ENCODE measurements around the gene ZNF135. TPM values are rescaled to one million over a fixed set of nuclear protein-coding genes. Genes with fewer than 3 reads are reported as not detected.

The ZNF135 gene
- not detected in 2 replicates for total RNA-seq

DNA sequence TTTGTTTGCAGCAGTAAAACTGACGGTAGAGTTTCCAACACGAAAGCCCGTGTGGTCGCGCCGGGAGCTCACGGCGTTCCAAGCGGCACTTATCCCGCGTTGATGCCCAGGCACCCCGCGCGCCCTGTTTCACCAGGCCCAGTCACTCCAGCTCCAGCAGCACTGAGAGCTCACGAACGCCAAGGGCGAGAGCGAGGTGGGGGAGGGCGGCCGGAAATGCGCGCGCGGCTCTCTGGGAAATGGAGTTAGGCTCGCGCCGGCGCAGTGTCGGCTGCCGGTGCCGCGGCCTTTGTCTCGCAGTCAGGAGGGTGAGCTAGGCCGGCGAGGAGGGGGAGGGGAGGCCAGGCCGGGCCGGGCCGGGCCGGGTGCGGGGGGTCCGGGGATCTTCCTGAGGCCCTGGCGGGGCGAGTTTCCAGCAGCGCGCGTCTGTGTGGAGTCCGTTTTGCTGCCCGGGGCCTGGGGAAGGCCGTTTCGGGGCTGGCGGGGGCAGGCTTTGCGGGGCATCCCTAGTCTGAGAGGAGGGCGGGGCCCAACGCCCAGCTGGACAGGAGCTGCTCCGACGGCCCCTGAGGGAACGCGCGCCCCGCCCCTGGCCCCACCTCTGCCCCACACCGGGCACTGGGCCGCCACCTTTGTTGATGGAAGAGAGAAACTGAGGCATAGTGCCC lies at the start of gene ZNF135:
Gene ZNF135 (plus strand): TSS at position 280 of the 668 bp plus-strand sequence. CDS start 721 bp downstream, outside the sequence.
- Mint-ChIP-seq H3K9me3 (peaks cover 65% of the 10 kb centered on the region), H3K4me3 (ENCODE audit: low read depth) (peak within 1 kb of the TSS; percentile 21), H3K36me3 (ENCODE audit: low read depth) (peaks cover 14% of the 10 kb centered on the region), H3K27me3 (ENCODE audit: low read depth) (no peaks in the 10 kb centered on the region), H3K4me1 (ENCODE audit: low read depth) (no peaks in the 10 kb centered on the region), H3K27ac (no peak within 1 kb of the TSS)
- DNase-seq (ENCODE audit: low spot score), result no peak
- intact Hi-C loops (cut with micrococcal nuclease), result no loop called here

- H3K4me3 Mint-ChIP-seq (ENCODE audit: low read depth), result peak overlapping the region; percentile 77
- H3K27ac Mint-ChIP-seq, result no peak overlapping the region
- no peak for DNase-seq (ENCODE audit: low spot score)
- H3K4me1 Mint-ChIP-seq (ENCODE audit: low read depth), result peaks cover 6% of the 10 kb centered on the region
- intact Hi-C loops (cut with micrococcal nuclease), result no loop called here
- no peaks in the 10 kb centered on the region for H3K27me3 Mint-ChIP-seq (ENCODE audit: low read depth)
- peaks cover 40% of the 10 kb centered on the region for H3K36me3 Mint-ChIP-seq (ENCODE audit: low read depth)
- H3K9me3 Mint-ChIP-seq, result peaks cover 68% of the 10 kb centered on the region
Observed at GRCh38 chr19:58009301-58009665, 49.8 kb upstream of the ZNF135 start.

DNA sequence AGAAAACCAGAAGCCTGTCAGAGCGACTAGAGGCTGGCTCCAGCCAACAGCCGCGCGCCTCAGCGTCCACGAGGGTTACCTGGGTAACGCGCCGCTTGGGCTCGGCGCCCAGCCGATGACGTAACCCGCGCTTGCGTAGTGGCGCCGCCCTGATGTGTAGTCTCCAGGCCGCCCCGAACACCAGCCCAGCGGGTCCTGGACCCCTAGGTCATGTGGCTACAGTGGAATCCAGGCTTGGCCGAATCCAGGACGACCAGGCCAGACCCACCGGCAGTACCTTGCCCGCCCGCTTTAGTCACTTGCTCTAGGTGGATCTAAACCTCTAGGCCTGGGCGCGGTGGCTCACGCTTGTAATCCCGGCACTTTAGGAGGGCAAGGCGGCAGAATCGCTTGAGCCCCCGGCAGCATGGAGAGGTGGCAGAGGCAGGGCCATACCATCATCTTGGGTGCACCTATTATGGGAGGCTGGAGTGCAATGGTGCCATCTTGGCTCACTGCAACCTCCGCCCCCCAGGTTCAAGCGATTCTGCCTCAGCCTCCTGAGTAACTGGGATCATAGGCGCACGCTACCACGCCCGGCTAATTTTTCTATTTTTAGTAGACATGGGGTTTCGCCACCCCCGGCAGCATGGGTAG lies 49.3 kb upstream of the ZNF135 start:
- Mint-ChIP-seq H3K27me3 (ENCODE audit: low read depth) (no peaks in the 10 kb centered on the region), H3K4me3 (ENCODE audit: low read depth) (peak overlapping the region; percentile 77), H3K4me1 (ENCODE audit: low read depth) (peaks cover 2% of the 10 kb centered on the region), H3K36me3 (ENCODE audit: low read depth) (peaks cover 35% of the 10 kb centered on the region), H3K9me3 (peaks cover 65% of the 10 kb centered on the region), H3K27ac (no peak overlapping the region)
- intact Hi-C loops (cut with micrococcal nuclease), result no loop called here
- peak; percentile 65 for DNase-seq (ENCODE audit: low spot score)

DNA sequence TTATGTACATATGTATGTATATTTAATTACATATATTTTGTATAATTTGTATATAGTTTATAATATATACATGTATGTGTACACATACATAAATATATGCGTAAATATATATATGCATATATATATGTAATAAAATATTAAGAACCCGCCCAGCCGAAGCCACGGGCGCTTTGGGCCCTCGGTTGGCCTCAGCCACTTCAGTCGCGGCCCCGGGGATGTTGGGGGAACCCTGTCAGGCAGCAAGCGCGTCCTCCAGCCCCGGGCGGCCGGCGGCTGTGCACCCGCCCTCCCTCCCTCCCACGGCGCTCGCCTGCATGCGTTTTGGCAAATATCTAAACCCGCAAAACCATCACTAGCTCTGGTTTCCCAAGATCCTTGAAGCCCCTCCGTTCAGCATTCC lies 48.6 kb upstream of the ZNF135 start:
- H3K27me3 Mint-ChIP-seq (ENCODE audit: low read depth), result no peaks in the 10 kb centered on the region
- peaks cover 61% of the 10 kb centered on the region for H3K9me3 Mint-ChIP-seq
- H3K36me3 Mint-ChIP-seq (ENCODE audit: low read depth), result peaks cover 28% of the 10 kb centered on the region

GRCh38 chr19:58014141-58014540 lies 44.9 kb upstream of the ZNF135 start:
- intact Hi-C loops (cut with micrococcal nuclease), result no loop called here
- no peak overlapping the region for H3K4me3 Mint-ChIP-seq (ENCODE audit: low read depth)
- DNase-seq (ENCODE audit: low spot score), result no peak
- no peaks in the 10 kb centered on the region for H3K27me3 Mint-ChIP-seq (ENCODE audit: low read depth)
- H3K9me3 Mint-ChIP-seq, result peaks cover 48% of the 10 kb centered on the region
- no peaks in the 10 kb centered on the region for H3K4me1 Mint-ChIP-seq (ENCODE audit: low read depth)
- H3K27ac Mint-ChIP-seq, result no peak overlapping the region
- no peaks in the 10 kb centered on the region for H3K36me3 Mint-ChIP-seq (ENCODE audit: low read depth)

More for the DNA sequence above, 48.6 kb upstream of the ZNF135 start:
- no peak overlapping the region for H3K27ac Mint-ChIP-seq
- intact Hi-C loops (cut with micrococcal nuclease), result no loop called here
- H3K4me3 Mint-ChIP-seq (ENCODE audit: low read depth), result no peak overlapping the region
- DNase-seq (ENCODE audit: low spot score), result no peak
- H3K4me1 Mint-ChIP-seq (ENCODE audit: low read depth), result peaks cover 2% of the 10 kb centered on the region

DNA sequence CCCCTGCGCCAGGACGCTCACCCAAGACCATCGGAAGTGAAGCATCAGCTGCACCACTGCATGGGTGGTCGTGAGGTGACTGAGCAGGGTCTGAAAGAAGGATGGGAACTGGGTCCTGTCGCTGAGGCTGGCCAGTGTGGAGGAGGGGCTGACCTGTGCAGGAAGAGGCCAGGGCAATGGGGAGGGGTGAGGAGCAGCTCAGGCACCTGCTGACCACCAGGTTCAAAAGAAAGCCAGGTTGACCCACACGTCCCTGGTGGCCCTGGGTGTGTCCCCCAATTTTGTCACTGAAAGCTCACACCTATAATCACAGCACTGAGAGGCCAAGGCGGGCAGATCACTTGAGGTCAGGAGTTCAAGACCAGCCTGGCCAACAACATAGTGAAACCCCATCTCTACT lies 39.0 kb upstream of the ZNF135 start:
- Mint-ChIP-seq H3K9me3 (peaks cover 51% of the 10 kb centered on the region), H3K36me3 (ENCODE audit: low read depth) (peaks cover 3% of the 10 kb centered on the region), H3K27me3 (ENCODE audit: low read depth) (no peaks in the 10 kb centered on the region), H3K27ac (no peak overlapping the region), H3K4me3 (ENCODE audit: low read depth) (no peak overlapping the region), H3K4me1 (ENCODE audit: low read depth) (no peaks in the 10 kb centered on the region)
- intact Hi-C loops (cut with micrococcal nuclease), result no loop called here
- no peak for DNase-seq (ENCODE audit: low spot score)

DNA sequence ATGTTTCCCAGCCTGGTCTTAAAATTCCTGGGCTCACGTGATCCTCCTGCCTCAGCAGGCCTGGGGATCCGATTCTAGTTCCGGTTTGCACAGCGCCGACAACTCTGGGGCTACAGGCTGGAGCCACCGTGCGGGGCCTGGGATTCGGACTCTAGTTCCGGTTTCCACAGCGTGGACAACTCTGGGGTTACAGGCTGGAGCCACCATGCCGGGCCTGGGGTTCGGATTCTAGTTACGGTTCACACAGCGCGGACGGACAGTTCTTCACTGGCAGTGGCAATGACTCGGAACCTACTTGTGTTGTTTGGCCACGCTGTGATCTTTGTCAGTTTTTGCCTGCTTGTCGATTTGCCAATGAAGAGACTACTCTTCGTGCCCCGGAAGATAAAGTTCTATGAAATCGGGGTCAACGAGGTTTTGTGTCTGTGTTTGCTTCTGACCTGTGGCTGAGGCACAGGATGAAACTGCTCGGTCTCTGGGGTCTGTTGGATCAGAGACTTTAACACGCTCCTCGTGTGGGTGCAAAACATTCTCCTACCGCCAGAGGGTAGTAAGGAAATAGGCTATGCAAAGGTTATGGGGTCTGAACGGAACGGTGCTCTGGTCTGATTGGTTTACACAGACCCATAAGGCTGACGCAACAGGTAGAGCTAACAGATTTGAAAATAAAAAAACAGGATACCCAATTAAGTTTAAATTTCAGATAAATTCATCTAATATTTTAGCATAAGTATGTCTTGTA lies 37.4 kb upstream of the ZNF135 start:
- Mint-ChIP-seq H3K27ac (no peak overlapping the region), H3K27me3 (ENCODE audit: low read depth) (no peaks in the 10 kb centered on the region), H3K36me3 (ENCODE audit: low read depth) (peaks cover 3% of the 10 kb centered on the region), H3K4me1 (ENCODE audit: low read depth) (no peaks in the 10 kb centered on the region), H3K9me3 (peaks cover 56% of the 10 kb centered on the region), H3K4me3 (ENCODE audit: low read depth) (no peak overlapping the region)
- no peak for DNase-seq (ENCODE audit: low spot score)
- intact Hi-C loops (cut with micrococcal nuclease), result no loop called here

GRCh38 chr19:58022283-58022660 lies 36.8 kb upstream of the ZNF135 start:
- Mint-ChIP-seq H3K36me3 (ENCODE audit: low read depth) (peaks cover 3% of the 10 kb centered on the region), H3K27ac (no peak overlapping the region), H3K4me3 (ENCODE audit: low read depth) (no peak overlapping the region), H3K9me3 (peaks cover 61% of the 10 kb centered on the region), H3K4me1 (ENCODE audit: low read depth) (no peaks in the 10 kb centered on the region), H3K27me3 (ENCODE audit: low read depth) (no peaks in the 10 kb centered on the region)
- no peak for DNase-seq (ENCODE audit: low spot score)
- intact Hi-C loops (cut with micrococcal nuclease), result no loop called here

DNA sequence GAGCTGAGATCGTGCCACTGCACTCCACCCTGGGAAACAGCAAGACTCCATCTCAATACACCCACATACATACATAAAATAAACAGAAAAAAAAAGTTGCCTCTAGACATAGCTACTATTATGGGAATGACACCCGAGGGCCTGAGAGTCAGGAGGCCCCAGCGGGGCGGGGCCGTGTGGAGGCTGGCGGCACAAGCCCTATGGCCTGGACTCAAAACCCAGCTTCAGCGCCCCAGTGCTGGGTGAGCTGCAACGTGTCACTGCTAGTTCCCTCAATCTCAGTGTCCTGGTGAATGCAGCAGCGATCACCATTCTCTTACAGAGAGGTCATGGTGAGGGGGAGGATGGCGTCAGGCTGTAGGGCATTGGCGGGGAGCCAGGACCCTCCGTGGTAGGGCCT lies 34.4 kb upstream of the ZNF135 start:
- Mint-ChIP-seq H3K9me3 (peaks cover 68% of the 10 kb centered on the region), H3K27me3 (ENCODE audit: low read depth) (no peaks in the 10 kb centered on the region), H3K36me3 (ENCODE audit: low read depth) (peaks cover 3% of the 10 kb centered on the region), H3K4me3 (ENCODE audit: low read depth) (no peak overlapping the region), H3K4me1 (ENCODE audit: low read depth) (no peaks in the 10 kb centered on the region), H3K27ac (no peak overlapping the region)
- intact Hi-C loops (cut with micrococcal nuclease), result no loop called here
- DNase-seq (ENCODE audit: low spot score), result no peak

GRCh38 chr19:58033741-58034476 lies 25.2 kb upstream of the ZNF135 start, which contains the start of gene ZSCAN1:
ZSCAN1 (plus strand) TSS chr19:58034025; CDS start chr19:58037837, 3,812 bp downstream.
- H3K36me3 Mint-ChIP-seq (ENCODE audit: low read depth), result peaks cover 10% of the 10 kb centered on the region
- no peak within 1 kb of the TSS for H3K27ac Mint-ChIP-seq
- no peaks in the 10 kb centered on the region for H3K4me1 Mint-ChIP-seq (ENCODE audit: low read depth)
- intact Hi-C loops (cut with micrococcal nuclease), result no loop called here
- no peak for DNase-seq (ENCODE audit: low spot score)
- peaks cover 48% of the 10 kb centered on the region for H3K9me3 Mint-ChIP-seq
- no peaks in the 10 kb centered on the region for H3K27me3 Mint-ChIP-seq (ENCODE audit: low read depth)
- H3K4me3 Mint-ChIP-seq (ENCODE audit: low read depth), result no peak within 1 kb of the TSS

GRCh38 chr19:58034477-58034793 lies 24.6 kb upstream of the ZNF135 start:
- H3K27ac Mint-ChIP-seq, result no peak overlapping the region
- no peak for DNase-seq (ENCODE audit: low spot score)
- no peaks in the 10 kb centered on the region for H3K4me1 Mint-ChIP-seq (ENCODE audit: low read depth)
- peaks cover 10% of the 10 kb centered on the region for H3K36me3 Mint-ChIP-seq (ENCODE audit: low read depth)
- intact Hi-C loops (cut with micrococcal nuclease), result no loop called here
- no peaks in the 10 kb centered on the region for H3K27me3 Mint-ChIP-seq (ENCODE audit: low read depth)
- H3K9me3 Mint-ChIP-seq, result peaks cover 43% of the 10 kb centered on the region
- no peak overlapping the region for H3K4me3 Mint-ChIP-seq (ENCODE audit: low read depth)

DNA sequence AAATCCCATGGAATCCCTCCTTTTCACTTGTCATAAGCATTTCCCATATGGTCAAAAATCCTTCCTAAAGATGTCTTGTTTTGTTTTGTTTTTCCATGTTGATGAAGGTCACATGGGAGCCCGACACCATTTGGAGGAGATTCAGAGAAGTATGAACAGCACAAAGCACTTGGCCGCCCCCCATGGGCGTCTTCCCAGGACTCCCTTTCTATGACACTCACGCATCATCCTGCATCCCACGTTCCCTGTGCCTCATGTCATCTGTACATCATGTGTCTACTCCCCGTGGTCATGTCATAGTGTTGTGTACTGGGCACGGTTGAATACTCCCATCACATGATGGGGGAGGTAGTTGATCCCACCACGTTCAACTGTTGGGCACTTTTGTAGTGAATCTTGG lies 23.2 kb upstream of the ZNF135 start:
- peaks cover 10% of the 10 kb centered on the region for H3K36me3 Mint-ChIP-seq (ENCODE audit: low read depth)
- no peaks in the 10 kb centered on the region for H3K27me3 Mint-ChIP-seq (ENCODE audit: low read depth)
- no peak for DNase-seq (ENCODE audit: low spot score)
- intact Hi-C loops (cut with micrococcal nuclease), result no loop called here
- peaks cover 45% of the 10 kb centered on the region for H3K9me3 Mint-ChIP-seq
- H3K27ac Mint-ChIP-seq, result no peak overlapping the region
- no peaks in the 10 kb centered on the region for H3K4me1 Mint-ChIP-seq (ENCODE audit: low read depth)
- no peak overlapping the region for H3K4me3 Mint-ChIP-seq (ENCODE audit: low read depth)

All from activated T-helper 2 cell treated with anti-CD3 and anti-CD28 coated beads, Interferon-gamma antibody, Interleukin-2, Interleukin-4, amounts not matched to agents 10 μg/mL and 5 μg/mL and 100 μg/mL, durations not matched to agents 14 hours and 24 hours and 36 hours (primary cell).